GM18505 (cell line): ENCODE results near the gene VDAC1.

Experiments used
- ATAC-seq: cut with Tn5 transposase; IDR thresholded peaks from one replicate; pipeline ENCODE4 v1.9.1; 2021; ENCODE audit not compliant: unreplicated experiment
- POLR2A ChIP-seq: IDR thresholded peaks from 4 replicates; pipeline ENCODE4 v1.6.1; 2011; ENCODE audit warnings: borderline replicate concordance; ENCODE audit not compliant: insufficient read depth, insufficient read length; ENCODE audit errors: extremely low read depth

Gene VDAC1

GRCh38 chr5:134008266-134008749, 3.5 kb upstream of the VDAC1 start:
- ATAC-seq: no peak
- TF ChIP-seq POLR2A: no peak

GRCh38 chr5:134007581-134008265, 2.9 kb upstream of the VDAC1 start:
- no peak for ATAC-seq
- TF ChIP-seq POLR2A: no peak

GRCh38 chr5:134006115-134006514, 1.3 kb upstream of the VDAC1 start:
- no peak for TF ChIP-seq POLR2A
- no peak for ATAC-seq

GRCh38 chr5:134005417-134006061, 764 bp upstream of the VDAC1 start:
- TF ChIP-seq POLR2A: no peak
- ATAC-seq: no peak

- no peak for TF ChIP-seq POLR2A
- peak; percentile 29 for ATAC-seq
Observed at GRCh38 chr5:134003817-134004625, 754 bp downstream of the VDAC1 start.

- TF ChIP-seq POLR2A: no peak
- no peak for ATAC-seq
Observed at GRCh38 chr5:134003064-134003816, 1.5 kb downstream of the VDAC1 start.

GRCh38 chr5:134001938-134002731, 2.6 kb downstream of the VDAC1 start:
- TF ChIP-seq POLR2A: no peak
- ATAC-seq: no peak

GRCh38 chr5:134000696-134001453, 3.9 kb downstream of the VDAC1 start:
- ATAC-seq: no peak
- TF ChIP-seq POLR2A: no peak

GRCh38 chr5:134000091-134000511, 4.7 kb downstream of the VDAC1 start:
- ATAC-seq: no peak
- no peak for TF ChIP-seq POLR2A

GRCh38 chr5:133998807-133999206, 6.0 kb downstream of the VDAC1 start:
- no peak for TF ChIP-seq POLR2A
- ATAC-seq: no peak

GRCh38 chr5:133998042-133998441, 6.7 kb downstream of the VDAC1 start:
- TF ChIP-seq POLR2A: no peak
- ATAC-seq: no peak
